ENCODE measurements around the gene POLQ.

- no peak for TF ChIP-seq CTCF (IDR thresholded peaks at IDR 0.05)
- no peak for TF ChIP-seq POLR2A (IDR thresholded peaks at IDR 0.05)
These were observed 27.7 kb downstream of the POLQ start for GRCh38 chr3:121517953-121518655.
